ENCODE results near the gene CCDC196.

DNA sequence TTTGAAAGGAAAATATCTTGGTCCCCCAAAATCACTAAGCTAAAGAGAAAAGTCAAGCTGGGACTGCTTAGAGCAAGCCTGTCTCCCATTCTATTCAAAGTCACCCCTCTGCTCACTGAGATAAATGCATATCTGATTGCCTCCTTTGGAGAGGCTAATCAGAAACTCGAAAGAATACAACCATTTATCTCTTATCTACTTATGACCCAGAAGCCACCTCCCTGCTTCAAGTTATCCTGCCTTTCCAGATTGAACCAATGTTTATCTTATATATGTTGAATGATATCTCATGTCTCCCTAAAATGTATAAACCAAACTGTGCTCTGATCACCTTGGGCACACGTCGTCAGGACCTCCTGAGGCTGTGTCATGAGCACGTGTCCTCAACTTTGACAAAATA, 14.6 kb upstream of the CCDC196 start:
- TF ChIP-seq, protein P1, sequence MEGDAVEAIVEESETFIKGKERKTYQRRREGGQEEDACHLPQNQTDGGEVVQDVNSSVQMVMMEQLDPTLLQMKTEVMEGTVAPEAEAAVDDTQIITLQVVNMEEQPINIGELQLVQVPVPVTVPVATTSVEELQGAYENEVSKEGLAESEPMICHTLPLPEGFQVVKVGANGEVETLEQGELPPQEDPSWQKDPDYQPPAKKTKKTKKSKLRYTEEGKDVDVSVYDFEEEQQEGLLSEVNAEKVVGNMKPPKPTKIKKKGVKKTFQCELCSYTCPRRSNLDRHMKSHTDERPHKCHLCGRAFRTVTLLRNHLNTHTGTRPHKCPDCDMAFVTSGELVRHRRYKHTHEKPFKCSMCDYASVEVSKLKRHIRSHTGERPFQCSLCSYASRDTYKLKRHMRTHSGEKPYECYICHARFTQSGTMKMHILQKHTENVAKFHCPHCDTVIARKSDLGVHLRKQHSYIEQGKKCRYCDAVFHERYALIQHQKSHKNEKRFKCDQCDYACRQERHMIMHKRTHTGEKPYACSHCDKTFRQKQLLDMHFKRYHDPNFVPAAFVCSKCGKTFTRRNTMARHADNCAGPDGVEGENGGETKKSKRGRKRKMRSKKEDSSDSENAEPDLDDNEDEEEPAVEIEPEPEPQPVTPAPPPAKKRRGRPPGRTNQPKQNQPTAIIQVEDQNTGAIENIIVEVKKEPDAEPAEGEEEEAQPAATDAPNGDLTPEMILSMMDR (IDR thresholded peaks at IDR 0.05), result no peak
- TF ChIP-seq TCF7 (CRISPR knock-in tag; IDR thresholded peaks at IDR 0.05; ENCODE audit: low read depth) (no peak), OVOL2 (CRISPR knock-in tag; IDR thresholded peaks at IDR 0.05; ENCODE audit: borderline replicate concordance) (no peak)

Measured in WTC11 (cell line).